Neural cell (in vitro differentiated cells): ENCODE data around the gene AZU1. TPM values are rescaled to one million over a fixed set of nuclear protein-coding genes. Genes with fewer than 3 reads are reported as not detected.

Source experiments
- H2AFZ ChIP-seq: fragments of 200-600, 300-800 bp; sonication (generic), shearing (Covaris generic); 2 replicates; pipeline ENCODE4 v1.6.0; 2014; ENCODE audit warnings: low read depth, mild to moderate bottlenecking, antibody characterized with exemption, low read length, moderate library complexity
- H3F3A ChIP-seq: fragments of 200-600 bp; shearing (Covaris generic); 2 replicates; pipeline ENCODE4 v1.6.1; 2016; ENCODE audit warnings: mild to moderate bottlenecking, moderate library complexity, mixed read lengths, antibody characterized with exemption, low read length; ENCODE audit not compliant: insufficient read depth, poor library complexity, severe bottlenecking
- H3K27ac ChIP-seq: fragments of 200-600, 300-800 bp; sonication (generic), shearing (Covaris generic); 2 replicates; pipeline ENCODE4 v1.5.1; 2014; ENCODE audit warnings: mild to moderate bottlenecking, low read length, moderate library complexity
- H3K27me3 ChIP-seq: fragments of 300-800, 200-600 bp; sonication (generic), shearing (Covaris generic); 2 replicates; pipeline ENCODE4 v1.6.0; 2014; ENCODE audit warnings: mild to moderate bottlenecking, low read depth, low read length, moderate library complexity; ENCODE audit not compliant: insufficient read depth
- H3K36me3 ChIP-seq: fragments of 300-800, 200-600 bp; sonication (generic), shearing (Covaris generic); 2 replicates; pipeline ENCODE4 v1.5.1; 2014; ENCODE audit warnings: mild to moderate bottlenecking, antibody characterized with exemption, low read length, moderate library complexity; ENCODE audit not compliant: insufficient read depth
- H3K4me2 ChIP-seq: fragments of 300-800, 200-600 bp; sonication (generic), shearing (Covaris generic); 2 replicates; pipeline ENCODE4 v1.6.0; 2014; ENCODE audit warnings: mild to moderate bottlenecking, low read length
- H3K4me3 ChIP-seq: fragments of 300-800, 200-600 bp; sonication (generic), shearing (Covaris generic); 2 replicates; pipeline ENCODE4 v1.5.1; 2014; ENCODE audit warnings: mild to moderate bottlenecking, low read length, moderate library complexity
- H3K79me2 ChIP-seq: fragments of 200-600 bp; shearing (Covaris generic); replicated peaks from 2 replicates; pipeline ENCODE4 v1.6.0; 2014; ENCODE audit warnings: mild to moderate bottlenecking, low read length, moderate library complexity; ENCODE audit not compliant: insufficient read depth
- H3K9ac ChIP-seq: fragments of 300-800, 200-600 bp; sonication (generic), shearing (Covaris generic); 2 replicates; pipeline ENCODE4 v1.6.1; 2016; ENCODE audit warnings: mild to moderate bottlenecking, low read length, mixed read lengths
- H3K9me2 ChIP-seq: fragments of 200-600 bp; shearing (Covaris generic); 2 replicates; pipeline ENCODE4 v1.6.1; 2016; ENCODE audit warnings: mild to moderate bottlenecking, low read length, mixed read lengths; ENCODE audit not compliant: insufficient read depth
- H3K9me3 ChIP-seq: fragments of 200-600, 300-800 bp; sonication (generic), shearing (Covaris generic); 2 replicates; pipeline ENCODE4 v1.6.1; 2016; ENCODE audit warnings: mild to moderate bottlenecking, mixed run types, low read length, moderate library complexity, mixed read lengths
- H4K20me1 ChIP-seq: fragments of 200-600 bp; shearing (Covaris generic); 2 replicates; pipeline ENCODE4 v1.6.1; 2016; ENCODE audit warnings: mild to moderate bottlenecking, mixed run types; ENCODE audit not compliant: insufficient read depth
- CTCF ChIP-seq: fragments of 450-650 bp; IDR thresholded peaks from 2 replicates; pipeline ENCODE4 v1.5.1; 2014; ENCODE audit warnings: antibody characterized with exemption, mild to moderate bottlenecking, moderate library complexity; ENCODE audit not compliant: poor library complexity, severe bottlenecking
- EP300 ChIP-seq: fragments of 450-650 bp; conservative IDR thresholded peaks from 2 replicates; pipeline ENCODE4 v1.6.1; 2014; ENCODE audit warnings: antibody characterized with exemption, mild to moderate bottlenecking, moderate library complexity; ENCODE audit not compliant: poor library complexity, severe bottlenecking
- EZH2 ChIP-seq: fragments of 200-600, 300-800 bp; shearing (Covaris generic), sonication (generic); IDR thresholded peaks from 2 replicates; pipeline ENCODE4 v1.6.1; 2014; ENCODE audit warnings: antibody characterized with exemption, low read length, borderline replicate concordance, mild to moderate bottlenecking; ENCODE audit not compliant: insufficient read depth, poor library complexity, severe bottlenecking
- MXI1 ChIP-seq: fragments of 450-650 bp; conservative IDR thresholded peaks from 2 replicates; pipeline ENCODE4 v1.6.1; 2014; ENCODE audit warnings: antibody characterized with exemption, mild to moderate bottlenecking; ENCODE audit not compliant: poor library complexity, severe bottlenecking
- POLR2AphosphoS5 ChIP-seq: IDR thresholded peaks from 2 replicates; pipeline ENCODE4 v1.6.1; 2012
- RAD21 ChIP-seq: fragments of 450-650 bp; conservative IDR thresholded peaks from 2 replicates; pipeline ENCODE4 v1.6.1; 2014; ENCODE audit warnings: antibody characterized with exemption, mild to moderate bottlenecking, moderate library complexity
- REST ChIP-seq: IDR thresholded peaks from 2 replicates; pipeline ENCODE4 v1.6.1; 2012; ENCODE audit warnings: borderline replicate concordance
- SMC3 ChIP-seq: fragments of 450-650 bp; conservative IDR thresholded peaks from 2 replicates; pipeline ENCODE4 v1.6.1; 2014; ENCODE audit warnings: antibody characterized with exemption, mild to moderate bottlenecking, moderate library complexity; ENCODE audit not compliant: poor library complexity
- TAF1 ChIP-seq: IDR thresholded peaks from 2 replicates; pipeline ENCODE4 v1.6.1; 2012; ENCODE audit warnings: low read depth
- polyA plus RNA-seq: library from polyadenylated mRNA; depleted of rRNA; stranded (reverse); fragments of >200 nt; gene quantifications from 2 replicates; pipeline ENCODE4 v1.2.3, GENCODE V29; 2014
- small RNA-seq, 3 experiments: library from RNA; depleted of rRNA; stranded (forward); fragments of <200 nt; gene quantifications; one replicate each; pipeline ENCODE3, GENCODE V24; 2012

The AZU1 gene
- polyA plus RNA-seq, 1 donor from 2014 or later, result 1.1 TPM

GRCh38 chr19:879711-880438 is 52.2 kb downstream of the AZU1 start:
- TF ChIP-seq RAD21 (no peak), SMC3 (no peak), EZH2 (no peak), EP300 (no peak), REST (no peak), CTCF (no peak), MXI1 (no peak), POLR2AphosphoS5 (no peak), TAF1 (no peak)
- Histone ChIP-seq H2AFZ (no peak overlapping the region), H3K9me3 (no peaks in the 10 kb centered on the region), H3K9me2 (no peaks in the 10 kb centered on the region), H3K9ac (no peak overlapping the region), H3K4me3 (no peak overlapping the region), H4K20me1 (no peaks in the 10 kb centered on the region), H3K36me3 (peaks cover 5% of the 10 kb centered on the region), H3K79me2 (no peaks in the 10 kb centered on the region), H3K27me3 (no peaks in the 10 kb centered on the region), H3K4me2 (no peak overlapping the region), H3F3A (no peaks in the 10 kb centered on the region), H3K27ac (no peak overlapping the region)

Small RNA genes lying within 50 kb of the gene (small RNA-seq; reads per million reads assigned to genes)
- gene MIR3187, result 0 reads per million in 3 experiments

Other genes starting within 250 kb of the AZU1 start
- gene HCN2, start 238.0 kb upstream of the AZU1 start, polyA plus RNA-seq, result 4.7 and 6.4 TPM in 2 replicates
- gene POLRMT, start 194.3 kb upstream of the AZU1 start, polyA plus RNA-seq, result 28.3 TPM in 2 replicates
- 0.48 TPM in 1 of 2 replicates, not detected in the other for gene FGF22, start 188.0 kb upstream of the AZU1 start, polyA plus RNA-seq
- 33.7 and 44.8 TPM in 2 replicates for gene RNF126, start 164.6 kb upstream of the AZU1 start, polyA plus RNA-seq
- 3.1 and 6.6 TPM in 2 replicates for gene FSTL3, start 151.4 kb upstream of the AZU1 start, polyA plus RNA-seq
- not detected in 2 replicates for gene PRSS57, start 132.4 kb upstream of the AZU1 start, polyA plus RNA-seq
- gene PALM, start 118.9 kb upstream of the AZU1 start, polyA plus RNA-seq, result 74.8 and 87.3 TPM in 2 replicates
- gene MISP, start 76.7 kb upstream of the AZU1 start, polyA plus RNA-seq, result 0.24 and 0.98 TPM in 2 replicates
- 27.3 and 39.0 TPM in 2 replicates for gene PTBP1, start 30.4 kb upstream of the AZU1 start, polyA plus RNA-seq
- 239 and 275 TPM in 2 replicates for gene PLPPR3, start 5.9 kb upstream of the AZU1 start, polyA plus RNA-seq
- gene PRTN3, start 13.2 kb downstream of the AZU1 start, polyA plus RNA-seq, result 0.54 TPM in 1 of 2 replicates, not detected in the other
- not detected in 2 replicates for gene ELANE, start 24.5 kb downstream of the AZU1 start, polyA plus RNA-seq
- gene CFD, start 31.8 kb downstream of the AZU1 start, polyA plus RNA-seq, result 3.8 and 5.3 TPM in 2 replicates
- 13.3 and 17.0 TPM in 2 replicates for gene MED16, start 65.3 kb downstream of the AZU1 start, polyA plus RNA-seq
- gene RNU6-9, start 65.6 kb downstream of the AZU1 start, polyA plus RNA-seq, result not detected in 2 replicates
- 51.2 and 71.8 TPM in 2 replicates for gene R3HDM4, start 85.4 kb downstream of the AZU1 start, polyA plus RNA-seq
- gene KISS1R, start 89.5 kb downstream of the AZU1 start, polyA plus RNA-seq, result 0.76 and 5.4 TPM in 2 replicates
- 5.7 and 11.4 TPM in 2 replicates for gene ARID3A, start 98.2 kb downstream of the AZU1 start, polyA plus RNA-seq
- gene WDR18, start 156.5 kb downstream of the AZU1 start, polyA plus RNA-seq, result 64.9 and 90.1 TPM in 2 replicates
- gene GRIN3B, start 172.6 kb downstream of the AZU1 start, polyA plus RNA-seq, result 0.46 and 5.0 TPM in 2 replicates
- 176 and 208 TPM in 2 replicates for gene TMEM259, start 193.3 kb downstream of the AZU1 start, polyA plus RNA-seq
- gene RNU6-2, start 193.7 kb downstream of the AZU1 start, polyA plus RNA-seq, result not detected in 2 replicates
- gene CNN2, start 198.8 kb downstream of the AZU1 start, polyA plus RNA-seq, result 42.8 and 45.3 TPM in 2 replicates
- gene ABCA7, start 212.3 kb downstream of the AZU1 start, polyA plus RNA-seq, result 51.8 and 75.2 TPM in 2 replicates
- 2.8 and 3.3 TPM in 2 replicates for gene ARHGAP45, start 239.3 kb downstream of the AZU1 start, polyA plus RNA-seq